Measurements from ENCODE around the gene DMAC2L.

Gene DMAC2L

DNA sequence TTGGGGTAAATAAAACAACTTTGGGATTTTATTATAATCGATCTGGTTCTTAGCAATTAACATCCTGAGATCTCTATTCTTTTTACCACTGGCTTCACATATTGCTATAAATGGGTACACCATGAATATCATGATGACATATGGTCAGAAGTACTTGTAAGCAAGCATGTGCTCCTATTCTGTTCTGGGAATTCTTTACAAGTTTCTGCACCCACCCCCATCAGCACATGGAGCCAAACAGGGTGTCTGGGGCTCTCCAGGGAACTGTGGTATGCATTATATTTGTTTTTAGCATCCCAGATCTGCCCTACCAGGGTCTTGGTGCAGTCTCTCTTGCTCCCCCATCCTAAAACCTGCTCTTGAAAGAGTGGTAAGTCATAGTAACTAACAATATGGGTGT is 31.3 kb downstream of the DMAC2L start:
- H3K27me3 ChIP-seq (ENCODE audit: insufficient read depth, low read depth, severe bottlenecking), result no peaks in the 10 kb centered on the region
- DNase-seq, result no peak

GRCh38 chr14:50344116-50344775 is 32.1 kb downstream of the DMAC2L start:
- Histone ChIP-seq H3K9me3 (ENCODE audit: severe bottlenecking) (no peaks in the 10 kb centered on the region), H3K27me3 (ENCODE audit: insufficient read depth, low read depth, severe bottlenecking) (no peaks in the 10 kb centered on the region), H3K4me3 (ENCODE audit: low read depth, low read length) (no peak overlapping the region), H3K36me3 (no peaks in the 10 kb centered on the region), H3K27ac (no peak overlapping the region)
- TF ChIP-seq, protein P1, sequence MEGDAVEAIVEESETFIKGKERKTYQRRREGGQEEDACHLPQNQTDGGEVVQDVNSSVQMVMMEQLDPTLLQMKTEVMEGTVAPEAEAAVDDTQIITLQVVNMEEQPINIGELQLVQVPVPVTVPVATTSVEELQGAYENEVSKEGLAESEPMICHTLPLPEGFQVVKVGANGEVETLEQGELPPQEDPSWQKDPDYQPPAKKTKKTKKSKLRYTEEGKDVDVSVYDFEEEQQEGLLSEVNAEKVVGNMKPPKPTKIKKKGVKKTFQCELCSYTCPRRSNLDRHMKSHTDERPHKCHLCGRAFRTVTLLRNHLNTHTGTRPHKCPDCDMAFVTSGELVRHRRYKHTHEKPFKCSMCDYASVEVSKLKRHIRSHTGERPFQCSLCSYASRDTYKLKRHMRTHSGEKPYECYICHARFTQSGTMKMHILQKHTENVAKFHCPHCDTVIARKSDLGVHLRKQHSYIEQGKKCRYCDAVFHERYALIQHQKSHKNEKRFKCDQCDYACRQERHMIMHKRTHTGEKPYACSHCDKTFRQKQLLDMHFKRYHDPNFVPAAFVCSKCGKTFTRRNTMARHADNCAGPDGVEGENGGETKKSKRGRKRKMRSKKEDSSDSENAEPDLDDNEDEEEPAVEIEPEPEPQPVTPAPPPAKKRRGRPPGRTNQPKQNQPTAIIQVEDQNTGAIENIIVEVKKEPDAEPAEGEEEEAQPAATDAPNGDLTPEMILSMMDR (IDR thresholded peaks at IDR 0.05; ENCODE audit: low read depth, low read length), result no peak
- no peak for DNase-seq

More for the DNA sequence above, 31.3 kb downstream of the DMAC2L start:
- H3K36me3 ChIP-seq, result no peaks in the 10 kb centered on the region
- TF ChIP-seq, protein P1 (IDR thresholded peaks at IDR 0.05; ENCODE audit: low read depth, low read length), result no peak
- H3K4me3 ChIP-seq (ENCODE audit: low read depth, low read length), result no peak overlapping the region
- no peaks in the 10 kb centered on the region for H3K9me3 ChIP-seq (ENCODE audit: severe bottlenecking)
- no peak overlapping the region for H3K27ac ChIP-seq

GRCh38 chr14:50344876-50345563 is 32.9 kb downstream of the DMAC2L start:
- no peak overlapping the region for H3K27ac ChIP-seq
- H3K27me3 ChIP-seq (ENCODE audit: insufficient read depth, low read depth, severe bottlenecking), result no peaks in the 10 kb centered on the region
- TF ChIP-seq, protein P1 (IDR thresholded peaks at IDR 0.05; ENCODE audit: low read depth, low read length), result no peak
- H3K9me3 ChIP-seq (ENCODE audit: severe bottlenecking), result no peaks in the 10 kb centered on the region
- DNase-seq, result no peak
- no peaks in the 10 kb centered on the region for H3K36me3 ChIP-seq
- H3K4me3 ChIP-seq (ENCODE audit: low read depth, low read length), result no peak overlapping the region

DNA sequence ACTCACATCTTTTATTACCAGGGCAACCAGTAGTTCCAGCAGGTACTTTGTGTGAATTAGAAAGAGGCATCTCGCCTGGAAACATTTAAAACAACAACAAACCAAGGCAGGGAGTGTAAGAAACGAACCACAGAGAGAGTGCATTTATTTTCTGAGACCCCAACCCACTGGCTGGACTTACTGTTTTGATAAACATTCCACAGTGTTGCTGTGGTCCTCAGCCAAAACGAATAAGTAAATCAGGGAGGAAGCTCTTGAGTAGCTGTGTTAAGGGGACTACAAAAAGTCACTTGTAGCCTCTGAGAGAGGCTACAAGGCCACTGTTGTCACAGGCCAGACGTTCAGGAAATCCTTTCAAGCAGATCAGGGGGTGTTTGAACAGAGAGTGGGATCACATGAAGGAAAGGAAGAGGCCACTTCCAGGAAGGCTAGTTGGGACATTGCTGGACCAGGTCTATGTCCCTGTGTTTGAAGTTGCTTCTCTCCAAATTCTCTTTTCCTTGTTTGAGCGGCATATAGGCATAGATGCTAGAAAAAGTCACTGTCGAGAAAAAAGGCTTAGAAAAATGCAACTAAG is 33.8 kb downstream of the DMAC2L start:
- TF ChIP-seq, protein P1 (IDR thresholded peaks at IDR 0.05; ENCODE audit: low read depth, low read length), result no peak
- Histone ChIP-seq H3K27me3 (ENCODE audit: insufficient read depth, low read depth, severe bottlenecking) (no peaks in the 10 kb centered on the region), H3K4me3 (ENCODE audit: low read depth, low read length) (no peak overlapping the region), H3K27ac (no peak overlapping the region), H3K36me3 (no peaks in the 10 kb centered on the region), H3K9me3 (ENCODE audit: severe bottlenecking) (no peaks in the 10 kb centered on the region)
- no peak for DNase-seq

GRCh38 chr14:50347521-50347920 is 35.4 kb downstream of the DMAC2L start:
- DNase-seq, result no peak
- TF ChIP-seq, protein P1 (IDR thresholded peaks at IDR 0.05; ENCODE audit: low read depth, low read length), result no peak

More at GRCh38 chr14:50347521-50347920, 35.4 kb downstream of the DMAC2L start:
- Histone ChIP-seq H3K9me3 (ENCODE audit: severe bottlenecking) (no peaks in the 10 kb centered on the region), H3K27me3 (ENCODE audit: insufficient read depth, low read depth, severe bottlenecking) (no peaks in the 10 kb centered on the region), H3K4me3 (ENCODE audit: low read depth, low read length) (no peak overlapping the region), H3K27ac (no peak overlapping the region), H3K36me3 (no peaks in the 10 kb centered on the region)
